Measurements from ENCODE around the gene ADGRD2. TPM values are rescaled to one million over a fixed set of nuclear protein-coding genes. Genes with fewer than 3 reads are reported as not detected.

The ADGRD2 gene
- total and polyA plus RNA-seq, 2 of the 13 experiments (the other 11 are each of a cell fraction or from before 2014, with no cell fraction given): not detected

- TF ChIP-seq, protein P1, sequence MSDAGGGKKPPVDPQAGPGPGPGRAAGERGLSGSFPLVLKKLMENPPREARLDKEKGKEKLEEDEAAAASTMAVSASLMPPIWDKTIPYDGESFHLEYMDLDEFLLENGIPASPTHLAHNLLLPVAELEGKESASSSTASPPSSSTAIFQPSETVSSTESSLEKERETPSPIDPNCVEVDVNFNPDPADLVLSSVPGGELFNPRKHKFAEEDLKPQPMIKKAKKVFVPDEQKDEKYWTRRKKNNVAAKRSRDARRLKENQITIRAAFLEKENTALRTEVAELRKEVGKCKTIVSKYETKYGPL (CRISPR knock-in tag; IDR thresholded peaks at IDR 0.05): no peak
- TF ChIP-seq SOX13 (IDR thresholded peaks at IDR 0.05) (no peak), SOX13 (CRISPR knock-in tag; conservative IDR thresholded peaks at IDR 0.05 in 1 of 2, IDR thresholded peaks at IDR 0.05 in 1 of 2) (peak in 1 of 2 experiments; percentile 63; a peak in 2 of 4 replicates), ZNF512B (CRISPR knock-in tag; IDR thresholded peaks at IDR 0.05; ENCODE audit: borderline replicate concordance) (no peak), HES4 (CRISPR knock-in tag; IDR thresholded peaks at IDR 0.05; ENCODE audit: borderline replicate concordance) (no peak), TSC22D2 (CRISPR knock-in tag; IDR thresholded peaks at IDR 0.05; ENCODE audit: borderline replicate concordance) (no peak), MED8 (CRISPR knock-in tag; IDR thresholded peaks at IDR 0.05; ENCODE audit: insufficient replicate concordance) (no peak), RCOR2 (CRISPR knock-in tag; IDR thresholded peaks at IDR 0.05) (no peak)
- TF ChIP-seq, protein P2, sequence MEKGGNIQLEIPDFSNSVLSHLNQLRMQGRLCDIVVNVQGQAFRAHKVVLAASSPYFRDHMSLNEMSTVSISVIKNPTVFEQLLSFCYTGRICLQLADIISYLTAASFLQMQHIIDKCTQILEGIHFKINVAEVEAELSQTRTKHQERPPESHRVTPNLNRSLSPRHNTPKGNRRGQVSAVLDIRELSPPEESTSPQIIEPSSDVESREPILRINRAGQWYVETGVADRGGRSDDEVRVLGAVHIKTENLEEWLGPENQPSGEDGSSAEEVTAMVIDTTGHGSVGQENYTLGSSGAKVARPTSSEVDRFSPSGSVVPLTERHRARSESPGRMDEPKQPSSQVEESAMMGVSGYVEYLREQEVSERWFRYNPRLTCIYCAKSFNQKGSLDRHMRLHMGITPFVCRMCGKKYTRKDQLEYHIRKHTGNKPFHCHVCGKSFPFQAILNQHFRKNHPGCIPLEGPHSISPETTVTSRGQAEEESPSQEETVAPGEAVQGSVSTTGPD (CRISPR knock-in tag; IDR thresholded peaks at IDR 0.05): no peak
- TF ChIP-seq, protein P3, sequence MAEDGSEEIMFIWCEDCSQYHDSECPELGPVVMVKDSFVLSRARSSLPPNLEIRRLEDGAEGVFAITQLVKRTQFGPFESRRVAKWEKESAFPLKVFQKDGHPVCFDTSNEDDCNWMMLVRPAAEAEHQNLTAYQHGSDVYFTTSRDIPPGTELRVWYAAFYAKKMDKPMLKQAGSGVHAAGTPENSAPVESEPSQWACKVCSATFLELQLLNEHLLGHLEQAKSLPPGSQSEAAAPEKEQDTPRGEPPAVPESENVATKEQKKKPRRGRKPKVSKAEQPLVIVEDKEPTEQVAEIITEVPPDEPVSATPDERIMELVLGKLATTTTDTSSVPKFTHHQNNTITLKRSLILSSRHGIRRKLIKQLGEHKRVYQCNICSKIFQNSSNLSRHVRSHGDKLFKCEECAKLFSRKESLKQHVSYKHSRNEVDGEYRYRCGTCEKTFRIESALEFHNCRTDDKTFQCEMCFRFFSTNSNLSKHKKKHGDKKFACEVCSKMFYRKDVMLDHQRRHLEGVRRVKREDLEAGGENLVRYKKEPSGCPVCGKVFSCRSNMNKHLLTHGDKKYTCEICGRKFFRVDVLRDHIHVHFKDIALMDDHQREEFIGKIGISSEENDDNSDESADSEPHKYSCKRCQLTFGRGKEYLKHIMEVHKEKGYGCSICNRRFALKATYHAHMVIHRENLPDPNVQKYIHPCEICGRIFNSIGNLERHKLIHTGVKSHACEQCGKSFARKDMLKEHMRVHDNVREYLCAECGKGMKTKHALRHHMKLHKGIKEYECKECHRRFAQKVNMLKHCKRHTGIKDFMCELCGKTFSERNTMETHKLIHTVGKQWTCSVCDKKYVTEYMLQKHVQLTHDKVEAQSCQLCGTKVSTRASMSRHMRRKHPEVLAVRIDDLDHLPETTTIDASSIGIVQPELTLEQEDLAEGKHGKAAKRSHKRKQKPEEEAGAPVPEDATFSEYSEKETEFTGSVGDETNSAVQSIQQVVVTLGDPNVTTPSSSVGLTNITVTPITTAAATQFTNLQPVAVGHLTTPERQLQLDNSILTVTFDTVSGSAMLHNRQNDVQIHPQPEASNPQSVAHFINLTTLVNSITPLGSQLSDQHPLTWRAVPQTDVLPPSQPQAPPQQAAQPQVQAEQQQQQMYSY (CRISPR knock-in tag; IDR thresholded peaks at IDR 0.05): no peak
- TF ChIP-seq, protein P4, sequence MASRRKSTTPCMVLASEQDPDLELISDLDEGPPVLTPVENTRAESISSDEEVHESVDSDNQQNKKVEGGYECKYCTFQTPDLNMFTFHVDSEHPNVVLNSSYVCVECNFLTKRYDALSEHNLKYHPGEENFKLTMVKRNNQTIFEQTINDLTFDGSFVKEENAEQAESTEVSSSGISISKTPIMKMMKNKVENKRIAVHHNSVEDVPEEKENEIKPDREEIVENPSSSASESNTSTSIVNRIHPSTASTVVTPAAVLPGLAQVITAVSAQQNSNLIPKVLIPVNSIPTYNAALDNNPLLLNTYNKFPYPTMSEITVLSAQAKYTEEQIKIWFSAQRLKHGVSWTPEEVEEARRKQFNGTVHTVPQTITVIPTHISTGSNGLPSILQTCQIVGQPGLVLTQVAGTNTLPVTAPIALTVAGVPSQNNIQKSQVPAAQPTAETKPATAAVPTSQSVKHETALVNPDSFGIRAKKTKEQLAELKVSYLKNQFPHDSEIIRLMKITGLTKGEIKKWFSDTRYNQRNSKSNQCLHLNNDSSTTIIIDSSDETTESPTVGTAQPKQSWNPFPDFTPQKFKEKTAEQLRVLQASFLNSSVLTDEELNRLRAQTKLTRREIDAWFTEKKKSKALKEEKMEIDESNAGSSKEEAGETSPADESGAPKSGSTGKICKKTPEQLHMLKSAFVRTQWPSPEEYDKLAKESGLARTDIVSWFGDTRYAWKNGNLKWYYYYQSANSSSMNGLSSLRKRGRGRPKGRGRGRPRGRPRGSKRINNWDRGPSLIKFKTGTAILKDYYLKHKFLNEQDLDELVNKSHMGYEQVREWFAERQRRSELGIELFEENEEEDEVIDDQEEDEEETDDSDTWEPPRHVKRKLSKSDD (CRISPR knock-in tag; IDR thresholded peaks at IDR 0.05; ENCODE audit: low read depth): no peak; the same call in 1 of the 2 replicates
- TF ChIP-seq, protein P5, sequence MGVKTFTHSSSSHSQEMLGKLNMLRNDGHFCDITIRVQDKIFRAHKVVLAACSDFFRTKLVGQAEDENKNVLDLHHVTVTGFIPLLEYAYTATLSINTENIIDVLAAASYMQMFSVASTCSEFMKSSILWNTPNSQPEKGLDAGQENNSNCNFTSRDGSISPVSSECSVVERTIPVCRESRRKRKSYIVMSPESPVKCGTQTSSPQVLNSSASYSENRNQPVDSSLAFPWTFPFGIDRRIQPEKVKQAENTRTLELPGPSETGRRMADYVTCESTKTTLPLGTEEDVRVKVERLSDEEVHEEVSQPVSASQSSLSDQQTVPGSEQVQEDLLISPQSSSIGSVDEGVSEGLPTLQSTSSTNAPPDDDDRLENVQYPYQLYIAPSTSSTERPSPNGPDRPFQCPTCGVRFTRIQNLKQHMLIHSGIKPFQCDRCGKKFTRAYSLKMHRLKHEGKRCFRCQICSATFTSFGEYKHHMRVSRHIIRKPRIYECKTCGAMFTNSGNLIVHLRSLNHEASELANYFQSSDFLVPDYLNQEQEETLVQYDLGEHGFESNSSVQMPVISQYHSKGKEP (CRISPR knock-in tag; IDR thresholded peaks at IDR 0.05): no peak
These were observed 35.0 kb upstream of the ADGRD2 start, which contains the start of gene PSMB7 (continued) for GRCh38 chr9:124415102-124415851.

Data from HepG2 (cell line).